ENCODE results near the gene SNHG17. TPM values are rescaled to one million over a fixed set of nuclear protein-coding genes. Genes with fewer than 3 reads are reported as not detected.
"Not testable (repeated sequence)": the region's sequence is repeated elsewhere in the genome, so short reads cannot be mapped to it uniquely, and the experiment has no call there.

SNHG17 gene
- total RNA-seq, 2 experiments from 2014 or later, result 40.7 to 40.8 TPM

GRCh38 chr20:38407321-38407720, 27.8 kb downstream of the SNHG17 start:
- Mint-ChIP-seq H3K36me3 (ENCODE audit: low read depth) (peaks cover 28% of the 10 kb centered on the region), H3K4me1 (no peaks in the 10 kb centered on the region)

GRCh38 chr20:38406476-38406875, 28.7 kb downstream of the SNHG17 start:
- no peak for DNase-seq
- no peaks in the 10 kb centered on the region for H3K9me3 Mint-ChIP-seq
- ChIA-PET POLR2A (no interaction called here), CTCF (interaction anchor here (0.9 kb wide), 1 partner anchor 12 kb away, joined by 3 read pairs; no protein-coding TSS in a partner anchor)
- peaks cover 24% of the 10 kb centered on the region for H3K36me3 Mint-ChIP-seq (ENCODE audit: low read depth)
- no peaks in the 10 kb centered on the region for H3K4me1 Mint-ChIP-seq
- no peak overlapping the region for H3K27ac Mint-ChIP-seq
- no peak overlapping the region for H3K4me3 Mint-ChIP-seq
- H3K27me3 Mint-ChIP-seq, result no peaks in the 10 kb centered on the region

More at GRCh38 chr20:38407321-38407720, 27.8 kb downstream of the SNHG17 start:
- Mint-ChIP-seq H3K27ac (no peak overlapping the region), H3K4me3 (no peak overlapping the region), H3K9me3 (no peaks in the 10 kb centered on the region), H3K27me3 (no peaks in the 10 kb centered on the region)
- CTCF ChIA-PET, result no interaction called here
- POLR2A ChIA-PET, result no interaction called here
- no peak for DNase-seq

- H3K27ac Mint-ChIP-seq, result no peak overlapping the region
Measured at GRCh38 chr20:38405132-38405531, 30.0 kb downstream of the SNHG17 start.

GRCh38 chr20:38404016-38404415, 31.1 kb downstream of the SNHG17 start:
- H3K4me3 Mint-ChIP-seq, result no peak overlapping the region
- H3K27ac Mint-ChIP-seq, result no peak overlapping the region
- H3K36me3 Mint-ChIP-seq (ENCODE audit: low read depth), result peaks cover 15% of the 10 kb centered on the region
- CTCF ChIA-PET, result no interaction called here
- POLR2A ChIA-PET, result no interaction called here
- no peaks in the 10 kb centered on the region for H3K9me3 Mint-ChIP-seq
- H3K4me1 Mint-ChIP-seq, result no peaks in the 10 kb centered on the region
- no peaks in the 10 kb centered on the region for H3K27me3 Mint-ChIP-seq
- no peak for DNase-seq

More at GRCh38 chr20:38405132-38405531, 30.0 kb downstream of the SNHG17 start:
- ChIA-PET POLR2A (no interaction called here), CTCF (no interaction called here)
- H3K4me3 Mint-ChIP-seq, result no peak overlapping the region
- no peak for DNase-seq
- H3K4me1 Mint-ChIP-seq, result no peaks in the 10 kb centered on the region
- no peaks in the 10 kb centered on the region for H3K27me3 Mint-ChIP-seq
- peaks cover 17% of the 10 kb centered on the region for H3K36me3 Mint-ChIP-seq (ENCODE audit: low read depth)
- H3K9me3 Mint-ChIP-seq, result no peaks in the 10 kb centered on the region

- Mint-ChIP-seq H3K36me3 (ENCODE audit: low read depth) (peaks cover 7% of the 10 kb centered on the region), H3K4me3 (no peak overlapping the region), H3K27me3 (no peaks in the 10 kb centered on the region), H3K9me3 (no peaks in the 10 kb centered on the region), H3K27ac (no peak overlapping the region), H3K4me1 (no peaks in the 10 kb centered on the region)
- POLR2A ChIA-PET, result no interaction called here
- DNase-seq, result no peak
- CTCF ChIA-PET, result interaction anchor here (0.6 kb wide), 1 partner anchor 16 kb away, joined by 3 read pairs; no protein-coding TSS in a partner anchor
Measured at GRCh38 chr20:38402816-38403215, 32.3 kb downstream of the SNHG17 start.

GRCh38 chr20:38402089-38402488, 33.0 kb downstream of the SNHG17 start:
- Mint-ChIP-seq H3K27ac (no peak overlapping the region), H3K4me1 (no peaks in the 10 kb centered on the region), H3K4me3 (no peak overlapping the region), H3K27me3 (peaks cover 2% of the 10 kb centered on the region), H3K36me3 (ENCODE audit: low read depth) (peaks cover 6% of the 10 kb centered on the region), H3K9me3 (no peaks in the 10 kb centered on the region)
- ChIA-PET POLR2A (no interaction called here), CTCF (interaction anchor here (0.6 kb wide), 1 partner anchor 17 kb away, joined by 3 read pairs; no protein-coding TSS in a partner anchor)
- no peak for DNase-seq

- H3K27ac Mint-ChIP-seq; POLR2A ChIA-PET; H3K4me1 Mint-ChIP-seq; H3K27me3 Mint-ChIP-seq; DNase-seq; H3K9me3 Mint-ChIP-seq; H3K4me3 Mint-ChIP-seq; H3K36me3 Mint-ChIP-seq (ENCODE audit: low read depth): not testable (repeated sequence)
- CTCF ChIA-PET, result interaction anchor here (0.7 kb wide), 1 partner anchor 122 kb away, joined by 3 read pairs; no protein-coding TSS in a partner anchor
Measured at GRCh38 chr20:38395751-38396395, 39.3 kb downstream of the SNHG17 start.

GRCh38 chr20:38395165-38395564, 40.0 kb downstream of the SNHG17 start:
- POLR2A ChIA-PET, result no interaction called here
- Mint-ChIP-seq H3K27me3 (peaks cover 6% of the 10 kb centered on the region), H3K4me1 (no peaks in the 10 kb centered on the region), H3K27ac (no peak overlapping the region), H3K36me3 (ENCODE audit: low read depth) (no peaks in the 10 kb centered on the region), H3K9me3 (no peaks in the 10 kb centered on the region), H3K4me3 (no peak overlapping the region)
- no peak for DNase-seq
- CTCF ChIA-PET, result no interaction called here

GRCh38 chr20:38393259-38393658, 41.9 kb downstream of the SNHG17 start:
- H3K9me3 Mint-ChIP-seq, result no peaks in the 10 kb centered on the region
- no peak for DNase-seq
- no peak overlapping the region for H3K4me3 Mint-ChIP-seq
- H3K27me3 Mint-ChIP-seq, result peaks cover 6% of the 10 kb centered on the region
- H3K27ac Mint-ChIP-seq, result no peak overlapping the region
- ChIA-PET CTCF (no interaction called here), POLR2A (no interaction called here)
- no peaks in the 10 kb centered on the region for H3K4me1 Mint-ChIP-seq
- no peaks in the 10 kb centered on the region for H3K36me3 Mint-ChIP-seq (ENCODE audit: low read depth)

- CTCF ChIA-PET, result no interaction called here
- Mint-ChIP-seq H3K4me3 (no peak overlapping the region), H3K27ac (no peak overlapping the region), H3K4me1 (no peaks in the 10 kb centered on the region), H3K27me3 (peaks cover 4% of the 10 kb centered on the region), H3K9me3 (no peaks in the 10 kb centered on the region), H3K36me3 (ENCODE audit: low read depth) (no peaks in the 10 kb centered on the region)
- no peak for DNase-seq
- POLR2A ChIA-PET, result no interaction called here
Measured at GRCh38 chr20:38392356-38392755, 42.8 kb downstream of the SNHG17 start.

- Mint-ChIP-seq H3K9me3 (no peaks in the 10 kb centered on the region), H3K4me1 (no peaks in the 10 kb centered on the region), H3K27me3 (peaks cover 3% of the 10 kb centered on the region), H3K4me3 (no peak overlapping the region), H3K27ac (no peak overlapping the region), H3K36me3 (ENCODE audit: low read depth) (no peaks in the 10 kb centered on the region)
- no peak for DNase-seq
- ChIA-PET CTCF (interaction anchor here (0.7 to 1.0 kb wide), 2 partner anchors 20 to 42 kb away, joined by 3 to 6 read pairs; no protein-coding TSS in a partner anchor), POLR2A (no interaction called here)
Measured at GRCh38 chr20:38387953-38388352, 47.2 kb downstream of the SNHG17 start.

GRCh38 chr20:38386851-38387250, 48.3 kb downstream of the SNHG17 start:
- H3K4me3 Mint-ChIP-seq, result no peak overlapping the region
- POLR2A ChIA-PET, result no interaction called here
- CTCF ChIA-PET, result interaction anchor here (1.0 to 1.6 kb wide), 2 partner anchors 22 kb away, joined by 3 read pairs; no protein-coding TSS in a partner anchor
- H3K4me1 Mint-ChIP-seq, result no peaks in the 10 kb centered on the region
- H3K9me3 Mint-ChIP-seq, result no peaks in the 10 kb centered on the region
- no peak overlapping the region for H3K27ac Mint-ChIP-seq
- H3K36me3 Mint-ChIP-seq (ENCODE audit: low read depth), result no peaks in the 10 kb centered on the region
- peaks cover 3% of the 10 kb centered on the region for H3K27me3 Mint-ChIP-seq
- no peak for DNase-seq

GRCh38 chr20:38386004-38386403, 49.1 kb downstream of the SNHG17 start:
- Mint-ChIP-seq H3K9me3 (no peaks in the 10 kb centered on the region), H3K4me1 (no peaks in the 10 kb centered on the region), H3K36me3 (ENCODE audit: low read depth) (no peaks in the 10 kb centered on the region), H3K4me3 (no peak overlapping the region), H3K27me3 (peaks cover 3% of the 10 kb centered on the region), H3K27ac (no peak overlapping the region)
- DNase-seq, result no peak
- CTCF ChIA-PET, result interaction anchor here (1.6 kb wide), 1 partner anchor 22 kb away, joined by 3 read pairs; no protein-coding TSS in a partner anchor
- POLR2A ChIA-PET, result no interaction called here

GRCh38 chr20:38383147-38383546, 52.0 kb downstream of the SNHG17 start:
- ChIA-PET CTCF (no interaction called here), POLR2A (no interaction called here)
- no peak overlapping the region for H3K4me3 Mint-ChIP-seq
- H3K4me1 Mint-ChIP-seq, result no peaks in the 10 kb centered on the region
- peaks cover 3% of the 10 kb centered on the region for H3K27me3 Mint-ChIP-seq
- no peak overlapping the region for H3K27ac Mint-ChIP-seq
- H3K36me3 Mint-ChIP-seq (ENCODE audit: low read depth), result no peaks in the 10 kb centered on the region
- DNase-seq, result no peak
- H3K9me3 Mint-ChIP-seq, result no peaks in the 10 kb centered on the region

Data from activated CD4-positive, alpha-beta T cell treated with anti-CD3 and anti-CD28 coated beads, Interleukin-2, amount 10 ng/mL, durations not matched to agents 7 days and 5 days (primary cell).